ENCODE data around the gene CALCOCO1.

CALCOCO1 gene

GRCh38 chr12:53659011-53659551 lies 68.2 kb downstream of the CALCOCO1 start:
- DNase-seq, result peak; percentile 94

All from NCI-H526 treated with DMSO at 0.1 percent for 48 hours (cell line).